HepG2 (cell line): ENCODE measurements around the gene RFPL4AL1. TPM values are rescaled to one million over a fixed set of nuclear protein-coding genes. Genes with fewer than 3 reads are reported as not detected.

ENCODE experiments used
- ATAC-seq: fragments of 200-7000 bp; cut with Tn5 transposase; 3 replicates; pipeline ENCODE4 v1.9.1; 2020; ENCODE audit warnings: mild to moderate bottlenecking, moderate library complexity
- BruUV-seq: library from RNA; stranded (reverse); fragments of 400-500 nt; replicated peaks from 2 replicates; lab custom pipeline; 2021; lab: Mats Ljungman, UMichigan
- CTCF ChIA-PET: fragments of 300-600 bp; formaldehyde crosslinking; extraction: SDS; loops from one replicate; lab custom pipeline; 2021; ENCODE audit warnings: low total read pairs, inconsistent platforms, low intra/inter-chr PET ratio; lab: Yijun Ruan, JAX
- POLR2A ChIA-PET: fragments of 350-600 bp; sonication (Branson Sonifier 250); formaldehyde crosslinking; loops from one replicate; lab custom pipeline; 2020; ENCODE audit warnings: antibody characterized with exemption, inconsistent platforms; lab: Yijun Ruan, JAX
- DNase-seq: peaks from one replicate; pipeline ENCODE4 v3.0.0-alpha.2; 2015; ENCODE audit warnings: low spot score
- FAIRE-seq: peaks from 3 replicates; lab custom pipeline; 2011; peaks lifted over from hg19 to GRCh38; lab: Jason Lieb, UNC
- H2AFZ ChIP-seq: one replicate; pipeline ENCODE4 v1.6.1; 2011; ENCODE audit warnings: low read length, inconsistent platforms
- H3K27ac ChIP-seq: fragments of 300-600 bp; 3 replicates; pipeline ENCODE4 v1.8.0; 2011; ENCODE audit warnings: mixed run types, mild to moderate bottlenecking, mixed read lengths, low read length, inconsistent platforms; ENCODE audit not compliant: insufficient read depth; ENCODE audit errors: extremely low read length
- H3K27me3 ChIP-seq, 2 experiments: fragments of 200-600 bp in 1 of 2; 2 replicates in 1 of 2; 3 replicates in 1 of 2; pipeline versions ENCODE4 v1.6.0 to v1.8.0; 2011; ENCODE audit warnings: low read length in 2 of 2, mild to moderate bottlenecking in 2 of 2, moderate library complexity in 2 of 2, inconsistent platforms in 1 of 2; ENCODE audit not compliant: insufficient read depth in 2 of 2, control insufficient read depth in 1 of 2
- H3K36me3 ChIP-seq, 2 experiments: fragments of 200-600 bp in 1 of 2; replicated peaks in 1 of 2; 2 replicates in 1 of 2; 3 replicates in 1 of 2; pipeline versions ENCODE4 v1.5.1 to v1.8.0; 2011; ENCODE audit warnings: low read length in 2 of 2, inconsistent platforms in 1 of 2; ENCODE audit not compliant: insufficient read depth in 2 of 2, control insufficient read depth in 1 of 2
- H3K4me1 ChIP-seq: 2 replicates; pipeline ENCODE4 v1.5.1; 2012; ENCODE audit warnings: low read length, inconsistent platforms; ENCODE audit not compliant: insufficient read depth
- H3K4me2 ChIP-seq: 2 replicates; pipeline ENCODE4 v1.6.0; 2011; ENCODE audit warnings: low read depth, low read length, inconsistent platforms
- H3K4me3 ChIP-seq, 3 experiments: fragments of 200-600 bp in 1 of 3; sonication (generic), shearing (Covaris generic) in 1 of 3; replicated peaks in 1 of 3; 2 replicates each; pipeline ENCODE4 v1.5.1; 2011 to 2016; ENCODE audit warnings: low read length in 3 of 3, inconsistent platforms in 2 of 3, low read depth in 2 of 3, mild to moderate bottlenecking in 2 of 3, control low read depth in 1 of 3, mixed read lengths in 1 of 3; ENCODE audit not compliant: insufficient read depth in 1 of 3
- H3K79me2 ChIP-seq: one replicate; pipeline ENCODE4 v1.6.1; 2011; ENCODE audit warnings: low read length, inconsistent platforms; ENCODE audit not compliant: insufficient read depth
- H3K9ac ChIP-seq: 2 replicates; pipeline ENCODE4 v1.6.0; 2011; ENCODE audit warnings: mild to moderate bottlenecking, low read depth, low read length, inconsistent platforms; ENCODE audit not compliant: insufficient read depth
- H3K9me3 ChIP-seq: 2 replicates; pipeline ENCODE4 v1.5.1; 2012; ENCODE audit warnings: mild to moderate bottlenecking, low read length
- H4K20me1 ChIP-seq: 2 replicates; pipeline ENCODE4 v1.6.0; 2011; ENCODE audit warnings: inconsistent platforms, mild to moderate bottlenecking, low read length, moderate library complexity; ENCODE audit not compliant: insufficient read depth
- AHR ChIP-seq: IDR thresholded peaks from 2 replicates; pipeline ENCODE4 v1.6.1; 2018; ENCODE audit warnings: missing genetic modification reagents, missing compliant biosample characterization
- PHF20 ChIP-seq: sonication (generic); formaldehyde crosslinking; IDR thresholded peaks from 2 replicates; pipeline ENCODE4 v1.5.0; 2020; ENCODE audit warnings: mild to moderate bottlenecking, missing genetic modification reagents
- PLRG1 ChIP-seq: fragments of 450-650 bp; conservative IDR thresholded peaks from 2 replicates; pipeline ENCODE4 v1.6.1; 2016
- RAD21 ChIP-seq: fragments of 450-650 bp; formaldehyde crosslinking; IDR thresholded peaks from 2 replicates; pipeline ENCODE4 v1.5.0; 2020; ENCODE audit warnings: mild to moderate bottlenecking
- RFXAP ChIP-seq: sonication (generic); formaldehyde crosslinking; IDR thresholded peaks from 2 replicates; pipeline ENCODE4 v1.4.0; 2020; ENCODE audit warnings: missing genetic modification reagents, borderline replicate concordance
- XRCC5 ChIP-seq: fragments of 200-400 bp; formaldehyde crosslinking; optimal IDR thresholded peaks from 2 replicates; pipeline ENCODE3; 2017; ENCODE audit warnings: mild to moderate bottlenecking, low read length
- ZNF276 ChIP-seq: sonication (generic); formaldehyde crosslinking; IDR thresholded peaks from 2 replicates; pipeline ENCODE4 v1.4.0; 2020; ENCODE audit warnings: mild to moderate bottlenecking, low read depth, missing genetic modification reagents
- ZNF451 ChIP-seq: sonication (generic); formaldehyde crosslinking; IDR thresholded peaks from 2 replicates; pipeline ENCODE4 v1.5.0; 2020; ENCODE audit warnings: mild to moderate bottlenecking, missing genetic modification reagents
- ZNF777 ChIP-seq: sonication (generic); formaldehyde crosslinking; IDR thresholded peaks from 2 replicates; pipeline ENCODE4 v1.4.0; 2020; ENCODE audit warnings: missing genetic modification reagents
- ZSCAN12 ChIP-seq: sonication (generic); formaldehyde crosslinking; IDR thresholded peaks from 2 replicates; pipeline ENCODE4 v1.9.0; 2021; ENCODE audit warnings: mild to moderate bottlenecking, missing genetic modification reagents
- WGBS: methylation state at CpG from one replicate; pipeline ENCODE4 v1.1.6; 2017; ENCODE audit warnings: low lambda C conversion rate; 5-methylcytosine and 5-hydroxymethylcytosine counted together
- in situ Hi-C: cut with HindIII; loops from 2 replicates; pipeline ENCODE4 v1.10.0; 2017; ENCODE audit warnings: low pct_unique_long_range_greater_than_20kb; ENCODE audit not compliant: extremely low pct_ligation_motif_present
- intact Hi-C: fragments of 100-400 bp; cut with micrococcal nuclease; formaldehyde crosslinking; loops from one replicate; pipeline ENCODE4 v1.10.0; 2022; ENCODE audit not compliant: unreplicated experiment
- polyA plus RNA-seq, 8 experiments: library from polyadenylated mRNA; depleted of rRNA in 3 of 8; stranded (reverse) in 7 of 8; unstranded in 1 of 8; fragments of >200 nt; fragmentation: Illumina TruSeq in 4 of 8; extraction: Trizol in 4 of 8; gene quantifications; 2 replicates each; pipeline versions ENCODE4 v1.2.1 to v1.2.3, GENCODE V29; 2011 to 2016; ENCODE audit warnings: low read depth in 4 of 8, missing spikeins in 1 of 8, mixed read lengths in 1 of 8; ENCODE audit not compliant: insufficient read depth in 1 of 8
- total RNA-seq, 5 experiments: library from RNA; depleted of rRNA; stranded (reverse); fragments of >200 nt; fragmentation: Illumina TruSeq; extraction: Trizol; gene quantifications; 2 replicates each; pipeline ENCODE4 v1.2.3, GENCODE V29; 2016; ENCODE audit warnings: low read depth in 1 of 5
- TF ChIP-seq, protein P1 (sequence below), 2 experiments: sonication (generic) in 1 of 2; formaldehyde crosslinking in 1 of 2; IDR thresholded peaks; 2 replicates each; pipeline versions ENCODE4 v1.5.1 to v1.6.1; 2011 to 2020; ENCODE audit warnings: borderline replicate concordance in 1 of 2, low read depth in 1 of 2, low read length in 1 of 2, mild to moderate bottlenecking in 1 of 2, missing genetic modification reagents in 1 of 2, moderate library complexity in 1 of 2
- TF ChIP-seq, protein P2 (sequence below): IDR thresholded peaks from 2 replicates; pipeline ENCODE4 v1.6.1; 2016; ENCODE audit warnings: missing biosample characterization, missing genetic modification reagents, low read depth
- TF ChIP-seq, protein P3 (sequence below): sonication (generic); formaldehyde crosslinking; IDR thresholded peaks from 2 replicates; pipeline ENCODE4 v1.5.0; 2020; ENCODE audit warnings: mild to moderate bottlenecking, missing genetic modification reagents, moderate library complexity
- TF ChIP-seq, protein P4 (sequence below): sonication (generic); formaldehyde crosslinking; IDR thresholded peaks from 2 replicates; pipeline ENCODE4 v1.4.0; 2020; ENCODE audit warnings: missing genetic modification reagents

Gene RFPL4AL1
- total and polyA plus RNA-seq, 2 of the 13 experiments (the other 11 are each of a cell fraction or from before 2014, with no cell fraction given), result not detected

DNA sequence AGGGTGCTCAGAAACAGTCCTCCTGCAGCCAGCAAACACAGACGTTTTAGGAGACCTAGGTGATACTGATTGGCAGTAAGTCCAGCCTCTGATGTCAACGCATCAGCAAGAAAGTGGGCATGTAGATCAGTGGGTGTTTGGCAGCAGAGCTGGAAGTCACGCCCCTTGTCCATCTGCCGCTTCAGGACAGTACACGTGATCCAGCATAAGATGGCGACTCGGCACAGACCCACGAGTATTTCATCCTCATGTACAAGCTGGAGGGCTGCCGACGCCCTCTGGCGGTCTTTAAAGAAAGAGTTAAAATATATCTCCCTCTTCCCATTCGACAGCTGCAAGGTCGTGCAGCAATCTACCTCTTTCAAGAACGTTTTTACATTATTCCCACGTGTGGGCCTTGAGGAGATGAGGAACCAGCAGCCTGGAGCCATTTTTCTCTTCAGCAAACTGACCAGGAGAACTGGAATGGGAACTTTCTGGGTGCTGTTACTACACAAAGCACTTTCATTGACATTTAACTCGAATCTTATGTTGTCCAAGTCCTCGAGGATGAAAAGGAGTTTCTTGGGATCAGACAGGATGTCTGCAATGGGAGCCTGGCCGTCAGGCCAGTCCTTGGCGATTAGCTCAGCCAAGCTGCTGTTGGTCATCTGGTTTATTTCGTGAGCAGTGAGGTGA is 40.6 kb downstream of the RFPL4AL1 start:
- Histone ChIP-seq H3K36me3 (no peaks in the 10 kb centered on the region), H3K27ac (no peak overlapping the region), H3K27me3 (peaks cover 0 to 13% of the 10 kb centered on the region in 2 experiments; a peak in 2 of 5 replicates), H4K20me1 (no peaks in the 10 kb centered on the region), H2AFZ (no peak overlapping the region), H3K4me1 (peaks cover 4% of the 10 kb centered on the region; the same call in 1 of the 2 replicates), H3K9ac (no peak overlapping the region), H3K4me3 (no peak overlapping the region), H3K79me2 (no peaks in the 10 kb centered on the region), H3K4me2 (no peak overlapping the region), H3K9me3 (no peaks in the 10 kb centered on the region)
- ChIA-PET POLR2A (interaction anchor here (1.6 kb wide), 1 partner anchor 155 kb away, joined by 3 read pairs; the partner anchor contains the start of gene U2AF2), CTCF (interaction anchor here (1.2 kb wide), 1 partner anchor 177 kb away, joined by 4 read pairs; no protein-coding TSS in a partner anchor)
- WGBS, result 13% methylated on average over 15 of the region's 20 CpGs
- peak; percentile 77 for ATAC-seq
- in situ Hi-C loops, result no loop called here
- intact Hi-C loops, result loop anchor here (5.0 kb wide), 1 partner anchor 177 kb away; no protein-coding TSS in a partner anchor
- FAIRE-seq, result peak; percentile 51
- no TSS peak for BruUV-seq
- peak; percentile 65 for DNase-seq
- TF ChIP-seq, protein P1, sequence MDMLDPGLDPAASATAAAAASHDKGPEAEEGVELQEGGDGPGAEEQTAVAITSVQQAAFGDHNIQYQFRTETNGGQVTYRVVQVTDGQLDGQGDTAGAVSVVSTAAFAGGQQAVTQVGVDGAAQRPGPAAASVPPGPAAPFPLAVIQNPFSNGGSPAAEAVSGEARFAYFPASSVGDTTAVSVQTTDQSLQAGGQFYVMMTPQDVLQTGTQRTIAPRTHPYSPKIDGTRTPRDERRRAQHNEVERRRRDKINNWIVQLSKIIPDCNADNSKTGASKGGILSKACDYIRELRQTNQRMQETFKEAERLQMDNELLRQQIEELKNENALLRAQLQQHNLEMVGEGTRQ (IDR thresholded peaks at IDR 0.05; ENCODE audit: low read depth, low read length), result peak; percentile 68
- TF ChIP-seq, protein P1 (CRISPR knock-in tag; IDR thresholded peaks at IDR 0.05; ENCODE audit: borderline replicate concordance), result peak; percentile 80; the same call in 1 of the 2 replicates
- no peak for TF ChIP-seq ZSCAN12 (CRISPR knock-in tag)
- TF ChIP-seq, protein P2, sequence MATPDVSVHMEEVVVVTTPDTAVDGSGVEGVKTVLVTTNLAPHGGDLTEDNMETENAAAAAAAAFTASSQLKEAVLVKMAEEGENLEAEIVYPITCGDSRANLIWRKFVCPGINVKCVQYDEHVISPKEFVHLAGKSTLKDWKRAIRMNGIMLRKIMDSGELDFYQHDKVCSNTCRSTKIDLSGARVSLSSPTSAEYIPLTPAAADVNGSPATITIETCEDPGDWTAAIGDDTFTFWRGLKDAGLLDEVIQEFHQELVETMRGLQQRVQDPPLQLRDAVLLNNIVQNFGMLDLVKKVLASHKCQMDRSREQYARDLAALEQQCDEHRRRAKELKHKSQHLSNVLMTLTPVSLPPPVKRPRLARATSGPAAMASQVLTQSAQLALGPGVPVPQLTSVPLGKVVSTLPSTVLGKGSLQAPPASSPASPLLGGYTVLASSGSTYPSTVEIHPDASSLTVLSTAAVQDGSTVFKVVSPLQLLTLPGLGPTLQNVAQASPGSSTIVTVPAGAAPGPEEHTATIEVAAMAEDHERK (CRISPR knock-in tag), result no peak
- TF ChIP-seq, protein P3, sequence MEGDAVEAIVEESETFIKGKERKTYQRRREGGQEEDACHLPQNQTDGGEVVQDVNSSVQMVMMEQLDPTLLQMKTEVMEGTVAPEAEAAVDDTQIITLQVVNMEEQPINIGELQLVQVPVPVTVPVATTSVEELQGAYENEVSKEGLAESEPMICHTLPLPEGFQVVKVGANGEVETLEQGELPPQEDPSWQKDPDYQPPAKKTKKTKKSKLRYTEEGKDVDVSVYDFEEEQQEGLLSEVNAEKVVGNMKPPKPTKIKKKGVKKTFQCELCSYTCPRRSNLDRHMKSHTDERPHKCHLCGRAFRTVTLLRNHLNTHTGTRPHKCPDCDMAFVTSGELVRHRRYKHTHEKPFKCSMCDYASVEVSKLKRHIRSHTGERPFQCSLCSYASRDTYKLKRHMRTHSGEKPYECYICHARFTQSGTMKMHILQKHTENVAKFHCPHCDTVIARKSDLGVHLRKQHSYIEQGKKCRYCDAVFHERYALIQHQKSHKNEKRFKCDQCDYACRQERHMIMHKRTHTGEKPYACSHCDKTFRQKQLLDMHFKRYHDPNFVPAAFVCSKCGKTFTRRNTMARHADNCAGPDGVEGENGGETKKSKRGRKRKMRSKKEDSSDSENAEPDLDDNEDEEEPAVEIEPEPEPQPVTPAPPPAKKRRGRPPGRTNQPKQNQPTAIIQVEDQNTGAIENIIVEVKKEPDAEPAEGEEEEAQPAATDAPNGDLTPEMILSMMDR (CRISPR knock-in tag), result peak; percentile 69
- no peak for TF ChIP-seq PLRG1
- TF ChIP-seq ZNF276 (CRISPR knock-in tag), result no peak
- peak; percentile 38; the same call in 1 of the 2 replicates for TF ChIP-seq RAD21 (CRISPR knock-in tag)
- TF ChIP-seq XRCC5, result peak; percentile 36
- no peak for TF ChIP-seq AHR (CRISPR knock-in tag)
- peak; percentile 39; the same call in 1 of the 2 replicates for TF ChIP-seq PHF20
- TF ChIP-seq ZNF777 (CRISPR knock-in tag), result peak; percentile 30; the same call in 1 of the 2 replicates
- TF ChIP-seq, protein P4, sequence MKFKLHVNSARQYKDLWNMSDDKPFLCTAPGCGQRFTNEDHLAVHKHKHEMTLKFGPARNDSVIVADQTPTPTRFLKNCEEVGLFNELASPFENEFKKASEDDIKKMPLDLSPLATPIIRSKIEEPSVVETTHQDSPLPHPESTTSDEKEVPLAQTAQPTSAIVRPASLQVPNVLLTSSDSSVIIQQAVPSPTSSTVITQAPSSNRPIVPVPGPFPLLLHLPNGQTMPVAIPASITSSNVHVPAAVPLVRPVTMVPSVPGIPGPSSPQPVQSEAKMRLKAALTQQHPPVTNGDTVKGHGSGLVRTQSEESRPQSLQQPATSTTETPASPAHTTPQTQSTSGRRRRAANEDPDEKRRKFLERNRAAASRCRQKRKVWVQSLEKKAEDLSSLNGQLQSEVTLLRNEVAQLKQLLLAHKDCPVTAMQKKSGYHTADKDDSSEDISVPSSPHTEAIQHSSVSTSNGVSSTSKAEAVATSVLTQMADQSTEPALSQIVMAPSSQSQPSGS (CRISPR knock-in tag), result no peak
- TF ChIP-seq ZNF451 (CRISPR knock-in tag), result no peak
- no peak for TF ChIP-seq RFXAP (CRISPR knock-in tag)
